ENCODE data around the gene BAIAP2L1.

GRCh38 chr7:98276241-98276761, 124.6 kb downstream of the BAIAP2L1 start:
- TF ChIP-seq POLR2A (IDR thresholded peaks at IDR 0.05): no peak
- TF ChIP-seq, protein P1, sequence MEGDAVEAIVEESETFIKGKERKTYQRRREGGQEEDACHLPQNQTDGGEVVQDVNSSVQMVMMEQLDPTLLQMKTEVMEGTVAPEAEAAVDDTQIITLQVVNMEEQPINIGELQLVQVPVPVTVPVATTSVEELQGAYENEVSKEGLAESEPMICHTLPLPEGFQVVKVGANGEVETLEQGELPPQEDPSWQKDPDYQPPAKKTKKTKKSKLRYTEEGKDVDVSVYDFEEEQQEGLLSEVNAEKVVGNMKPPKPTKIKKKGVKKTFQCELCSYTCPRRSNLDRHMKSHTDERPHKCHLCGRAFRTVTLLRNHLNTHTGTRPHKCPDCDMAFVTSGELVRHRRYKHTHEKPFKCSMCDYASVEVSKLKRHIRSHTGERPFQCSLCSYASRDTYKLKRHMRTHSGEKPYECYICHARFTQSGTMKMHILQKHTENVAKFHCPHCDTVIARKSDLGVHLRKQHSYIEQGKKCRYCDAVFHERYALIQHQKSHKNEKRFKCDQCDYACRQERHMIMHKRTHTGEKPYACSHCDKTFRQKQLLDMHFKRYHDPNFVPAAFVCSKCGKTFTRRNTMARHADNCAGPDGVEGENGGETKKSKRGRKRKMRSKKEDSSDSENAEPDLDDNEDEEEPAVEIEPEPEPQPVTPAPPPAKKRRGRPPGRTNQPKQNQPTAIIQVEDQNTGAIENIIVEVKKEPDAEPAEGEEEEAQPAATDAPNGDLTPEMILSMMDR (IDR thresholded peaks at IDR 0.05): no peak

Data from right lobe of liver (tissue), 4 donors.